Choroid plexus epithelial cell (primary cell): ENCODE data around the gene PNLDC1.

ENCODE experiments used
- DNase-seq: peaks from one replicate; pipeline ENCODE4 v3.0.0-alpha.2; 2010; ENCODE audit warnings: low read depth
- H3K4me3 ChIP-seq: 2 replicates; pipeline ENCODE4 v1.5.1; 2011; ENCODE audit warnings: low read depth, mild to moderate bottlenecking, control low read depth, low read length, moderate library complexity
- CTCF ChIP-seq: conservative IDR thresholded peaks from 2 replicates; pipeline ENCODE4 v1.5.1; 2011; ENCODE audit warnings: low read depth, mild to moderate bottlenecking, control low read depth, inconsistent platforms, low read length, moderate library complexity

Gene PNLDC1

DNA sequence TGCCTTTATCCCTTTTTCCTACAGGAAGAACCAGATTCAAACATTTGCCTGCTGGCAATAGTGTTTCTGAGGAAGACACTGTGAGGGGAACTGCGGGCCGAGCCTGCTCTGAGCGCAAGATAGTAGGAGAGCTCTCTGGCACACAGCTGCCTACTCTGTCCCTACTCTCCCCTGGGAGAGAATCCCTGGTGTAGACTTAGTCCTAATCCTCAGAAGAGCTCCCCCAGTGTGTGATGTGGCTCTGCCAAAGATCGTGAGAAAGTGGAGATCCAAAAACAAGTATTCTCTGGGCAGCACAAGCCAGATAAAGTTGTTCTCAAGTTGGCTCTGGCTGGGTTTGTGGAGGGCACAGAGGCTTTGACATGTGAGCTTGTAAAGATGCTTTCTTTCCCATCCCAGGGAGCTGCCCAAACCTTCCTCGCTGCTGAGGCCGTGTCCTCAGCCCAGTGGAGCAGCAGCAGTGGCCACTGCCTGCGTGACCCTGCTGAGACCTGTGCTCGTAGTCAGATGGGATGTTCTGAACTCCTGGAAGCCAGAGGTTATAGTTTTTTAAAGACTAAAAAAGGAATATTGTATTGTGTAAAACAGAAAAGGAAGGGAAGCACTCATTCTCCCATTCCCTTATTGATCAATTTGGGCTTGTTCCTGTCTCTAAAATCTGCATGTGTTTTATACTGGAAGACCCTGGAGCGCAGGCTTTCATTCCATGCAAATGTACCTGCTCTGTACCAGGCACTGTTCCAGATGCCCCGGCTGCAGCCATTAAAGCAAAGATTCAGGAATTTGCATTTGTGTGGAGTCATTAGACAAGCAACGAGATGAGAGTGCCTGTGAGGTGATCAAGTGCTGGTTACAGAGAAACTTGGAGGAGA lies 30.7 kb downstream of the PNLDC1 start:
- TF ChIP-seq CTCF = no peak
- no peak overlapping the region for H3K4me3 ChIP-seq
- no peak for DNase-seq

- DNase-seq = no peak
- H3K4me3 ChIP-seq = no peak overlapping the region
- no peak for TF ChIP-seq CTCF
Observed at GRCh38 chr6:159831373-159831679, 31.2 kb downstream of the PNLDC1 start.

DNA sequence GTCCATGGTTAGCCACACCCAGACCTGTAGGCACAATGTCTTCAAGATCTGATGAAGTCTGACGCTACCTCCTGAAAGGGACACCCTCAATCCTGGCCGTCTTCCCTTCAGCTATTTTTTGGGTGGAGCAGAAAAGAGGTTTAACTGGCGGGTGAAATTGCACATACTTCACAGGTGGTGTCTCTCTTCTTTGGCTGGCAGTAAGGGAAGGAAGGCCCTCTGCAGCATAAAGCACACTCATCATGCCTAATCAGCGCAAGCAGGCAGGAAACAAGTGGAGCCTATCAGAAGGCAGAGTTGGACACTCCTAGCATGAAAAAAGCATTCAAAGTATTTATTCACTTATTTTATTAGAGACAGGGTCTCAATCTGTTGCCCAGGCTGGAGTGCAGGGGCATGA lies 32.9 kb downstream of the PNLDC1 start:
- no peak overlapping the region for H3K4me3 ChIP-seq
- no peak for DNase-seq
- TF ChIP-seq CTCF = no peak

DNA sequence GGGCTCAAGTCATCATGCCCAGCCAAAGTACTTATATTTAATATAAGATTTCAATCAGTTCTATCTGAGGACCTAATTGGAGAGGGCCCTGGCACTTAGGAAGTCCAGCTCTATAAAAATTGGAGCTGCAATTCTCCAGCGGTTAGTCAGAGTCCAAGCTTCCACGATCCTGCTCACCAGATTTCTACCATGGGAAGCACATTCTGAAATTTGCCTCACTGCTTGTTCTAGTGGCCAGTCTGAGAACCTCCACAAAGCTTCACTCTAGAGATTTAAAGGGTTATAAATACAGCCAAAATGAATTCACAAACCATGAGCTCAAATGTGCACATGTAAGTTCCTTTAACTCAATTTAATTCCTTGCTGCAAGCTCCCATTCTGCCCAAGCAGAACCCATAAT lies 33.5 kb downstream of the PNLDC1 start:
- no peak overlapping the region for H3K4me3 ChIP-seq
- DNase-seq = peak; percentile 27
- no peak for TF ChIP-seq CTCF

DNA sequence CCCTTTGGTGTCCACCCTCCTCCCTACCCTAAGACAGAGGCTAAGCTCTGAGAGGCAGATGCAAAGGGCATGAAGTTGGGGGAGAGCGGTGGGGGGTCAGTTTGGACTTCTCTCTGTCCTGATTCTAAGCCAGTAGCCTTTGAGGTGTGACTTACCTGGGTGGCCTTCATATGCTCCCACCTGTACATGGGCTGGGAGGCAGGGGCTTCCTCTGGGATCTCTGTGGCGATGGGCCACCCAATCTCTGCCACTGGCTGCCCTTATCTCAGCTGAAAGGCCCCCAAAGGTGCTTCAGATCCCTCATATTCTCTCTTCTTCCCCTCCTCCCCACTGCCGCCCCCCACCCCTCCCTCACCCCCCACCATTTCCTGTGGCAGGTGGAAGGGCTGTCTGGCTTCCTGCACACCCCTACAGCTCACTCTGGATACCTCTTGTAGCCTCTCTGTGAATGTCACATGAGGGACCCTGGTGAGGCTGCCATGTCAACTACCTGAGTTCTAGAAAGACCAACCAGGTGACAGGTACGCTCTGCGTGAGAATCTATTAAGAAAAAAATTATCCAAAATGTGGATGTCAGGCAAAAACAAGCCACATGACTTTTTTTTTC lies 34.0 kb downstream of the PNLDC1 start:
- no peak for DNase-seq
- TF ChIP-seq CTCF = no peak
- H3K4me3 ChIP-seq = no peak overlapping the region

DNA sequence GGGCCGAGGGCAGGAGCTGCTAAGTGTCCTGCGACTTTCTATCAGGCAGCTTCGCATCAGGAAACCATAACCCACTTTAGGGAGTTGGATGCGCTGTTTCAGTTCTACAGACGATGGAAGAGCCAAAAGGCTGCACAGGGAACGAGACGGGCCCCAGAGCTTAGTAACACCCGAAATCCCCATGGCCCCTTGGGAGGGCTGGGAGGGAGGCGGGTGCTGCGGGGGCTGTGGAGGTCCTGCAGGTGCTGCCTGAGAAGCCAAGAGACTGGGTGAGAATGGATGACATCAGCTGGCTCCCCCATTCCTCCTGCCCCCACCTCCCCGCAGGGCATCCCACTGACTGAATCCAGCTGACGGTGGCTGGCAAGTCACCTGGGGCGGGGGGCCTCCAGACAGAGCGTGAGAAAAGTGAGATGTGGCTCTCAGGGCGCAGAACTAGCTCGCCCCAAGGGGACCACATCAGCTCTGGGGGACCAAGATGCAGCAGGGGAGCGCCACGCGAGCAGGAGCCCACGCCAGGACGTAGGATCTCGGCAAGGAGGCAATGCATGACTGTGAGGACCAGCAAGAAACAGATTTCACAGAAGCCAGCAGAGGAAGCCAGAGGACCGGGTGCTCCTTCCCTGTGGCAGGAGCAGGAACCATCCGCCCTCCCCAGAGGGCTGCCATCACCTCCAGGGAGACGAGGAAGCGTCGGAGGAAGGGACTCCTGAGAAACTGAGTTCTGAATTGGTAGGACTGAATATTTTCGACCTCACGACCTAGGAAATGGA lies 36.8 kb downstream of the PNLDC1 start:
- DNase-seq = no peak
- TF ChIP-seq CTCF = no peak
- H3K4me3 ChIP-seq = no peak overlapping the region
